Stomach (tissue), 9 donors: Measurements from ENCODE around the gene TSPAN11. TPM values are rescaled to one million over a fixed set of nuclear protein-coding genes. Genes with fewer than 3 reads are reported as not detected.
A peak's percentile ranks its signal among the peaks of the same experiment; 100 is the strongest.

Experiments
- DNase-seq, 2 donors: peaks; one replicate each; pipeline versions ENCODE4 v3.0.0 to v3.0.0-alpha.2; 2013 to 2019
- H3K27ac ChIP-seq, 5 donors: fragments of 200-600 bp in 4 of 5; sonication (generic) in 4 of 5; one replicate each; pipeline ENCODE4 v1.5.1; 2013 to 2019; ENCODE audit warnings: mild to moderate bottlenecking in 1 of 5, moderate library complexity in 1 of 5
- H3K27me3 ChIP-seq, 3 donors: fragments of 200-600 bp; sonication (generic); one replicate each; pipeline ENCODE4 v1.5.1; 2017 to 2019; ENCODE audit warnings: mixed run types in 1 of 3
- H3K36me3 ChIP-seq, 4 donors: fragments of 200-600 bp; sonication (generic); 1 replicate in 3 of 4; 2 replicates in 1 of 4; pipeline ENCODE4 v1.5.1; 2016 to 2019
- H3K4me1 ChIP-seq, 4 donors: fragments of 200-600 bp; sonication (generic); one replicate each; pipeline ENCODE4 v1.5.1; 2016 to 2019
- H3K4me3 ChIP-seq, 4 donors: fragments of 200-600 bp; sonication (generic) in 3 of 4; one replicate each; pipeline ENCODE4 v1.5.1; 2016 to 2019; ENCODE audit warnings: mild to moderate bottlenecking in 1 of 4
- H3K9me3 ChIP-seq, 4 donors: fragments of 200-600 bp; sonication (generic); one replicate each; pipeline ENCODE4 v1.5.1; 2016 to 2019
- CTCF ChIP-seq, 7 experiments: fragments of 450-650 bp in 4 of 7; fragments of 200-600 bp in 3 of 7; sonication (generic) in 3 of 7; IDR thresholded peaks; one replicate each; pipeline ENCODE4 v1.5.1; 2016 to 2019; ENCODE audit warnings: antibody characterized with exemption in 7 of 7, control low read depth in 2 of 7, mild to moderate bottlenecking in 1 of 7
- EP300 ChIP-seq: sonication (generic); formaldehyde crosslinking; IDR thresholded peaks from one replicate; pipeline ENCODE4 v1.6.1; 2017; ENCODE audit warnings: antibody characterized with exemption
- POLR2A ChIP-seq, 4 donors: fragments of 450-650 bp; IDR thresholded peaks; one replicate each; pipeline ENCODE4 v1.6.1; 2016; ENCODE audit warnings: antibody characterized with exemption in 4 of 4, control low read depth in 2 of 4, mild to moderate bottlenecking in 1 of 4, moderate library complexity in 1 of 4
- POLR2AphosphoS5 ChIP-seq, 3 donors: sonication (generic); formaldehyde crosslinking; IDR thresholded peaks; one replicate each; pipeline ENCODE4 v1.6.1; 2016; ENCODE audit warnings: antibody characterized with exemption in 3 of 3
- WGBS, 5 donors: extraction: QIAGEN DNeasy Blood & Tissue Kit in 3 of 5; methylation state at CpG; one replicate each; pipeline versions ENCODE4 v1.1.5 to v1.1.7; 2013 to 2018; 5-methylcytosine and 5-hydroxymethylcytosine counted together
- intact Hi-C: fragments of 100-400 bp; cut with DNase I; formaldehyde crosslinking; loops from one replicate; pipeline ENCODE4 v1.15.1; 2023; ENCODE audit warnings: low total_unique reads
- polyA plus RNA-seq, 3 donors: library from polyadenylated mRNA; stranded (reverse); fragments of 200-250 nt; gene quantifications; one replicate each; pipeline ENCODE4 v1.2.3, GENCODE V29; 2013
- total RNA-seq, 5 donors: library from RNA; depleted of rRNA; stranded (reverse); fragments of >200 nt; gene quantifications; one replicate each; pipeline versions ENCODE4 v1.1.0 to v1.2.3, GENCODE V29; 2014 to 2016
- donor health status: healthy with polysubstance abuse.
- donor health status: Bipolar disorder and iron deficiency.
- donor health status: healthy.

TSPAN11 gene
- total and polyA plus RNA-seq, 8 donors, result under 0.01 to 5.5 (median 1.3) TPM

DNA sequence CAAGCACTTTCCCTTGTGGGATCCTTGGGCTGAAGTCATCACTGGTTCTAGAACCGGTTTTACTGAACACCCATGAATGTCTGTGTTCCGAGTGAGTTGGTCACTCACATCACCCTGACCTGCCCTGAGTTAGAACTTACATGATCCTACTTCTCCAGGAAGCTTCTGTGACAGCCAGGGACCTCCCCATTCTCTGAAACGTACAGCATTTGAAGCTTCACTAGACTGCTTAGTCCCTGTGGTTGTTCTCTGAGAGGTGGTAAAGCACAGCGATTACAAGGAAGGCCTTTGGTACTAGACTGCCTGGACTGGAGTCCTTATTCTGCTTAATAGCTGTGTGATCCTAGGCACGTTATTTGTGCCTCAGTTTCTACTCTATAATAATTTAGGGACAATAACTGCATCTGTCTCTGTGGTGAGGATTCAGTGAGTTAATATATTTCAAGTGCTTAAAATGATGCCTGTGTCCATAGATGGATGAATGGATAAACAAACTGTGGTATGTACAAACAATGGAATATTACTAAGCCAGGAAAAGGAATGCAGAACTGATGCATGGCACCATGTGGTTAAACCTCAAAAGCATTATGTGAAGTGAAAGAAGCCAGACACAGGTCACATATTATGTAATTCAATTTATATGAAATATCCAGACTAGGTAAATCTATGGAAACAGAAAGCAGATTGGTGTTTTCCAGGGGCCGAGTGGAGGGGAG is 92.4 kb downstream of the TSPAN11 start:
- Histone ChIP-seq H3K4me1 (no peaks in the 10 kb centered on the region), H3K27ac (no peak overlapping the region), H3K27me3 (no peaks in the 10 kb centered on the region), H3K9me3 (no peaks in the 10 kb centered on the region), H3K4me3 (no peak overlapping the region), H3K36me3 (no peaks in the 10 kb centered on the region)
- intact Hi-C loops, result no loop called here
- no peak for TF ChIP-seq POLR2AphosphoS5 (IDR thresholded peaks at IDR 0.05)
- TF ChIP-seq CTCF (IDR thresholded peaks at IDR 0.05), result no peak
- TF ChIP-seq EP300, result no peak
- TF ChIP-seq POLR2A (IDR thresholded peaks at IDR 0.05), result no peak
- no peak for DNase-seq
- WGBS, 5 donors, result 86 to 92% (median 90%) methylated on average over 6 of the region's 6 CpGs

DNA sequence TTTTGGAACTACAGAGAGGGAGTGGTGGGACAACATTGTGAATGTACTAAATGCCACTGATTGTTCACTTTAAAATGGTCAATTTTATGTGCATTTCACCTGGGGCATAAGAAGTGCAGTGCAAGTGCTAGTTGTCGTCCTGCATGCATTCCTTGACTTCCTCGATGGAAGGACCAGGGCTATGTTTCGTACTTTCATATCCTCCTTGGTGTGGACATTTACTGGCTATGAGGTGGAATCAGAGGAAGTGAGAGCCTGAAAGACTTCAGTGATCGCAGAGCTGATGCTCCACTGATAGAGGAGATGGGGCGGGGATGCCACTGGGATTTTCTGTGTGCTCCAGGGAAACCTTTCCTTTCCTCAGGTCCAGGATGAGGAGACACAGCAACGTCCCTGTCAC is 93.0 kb downstream of the TSPAN11 start:
- intact Hi-C loops, result no loop called here

DNA sequence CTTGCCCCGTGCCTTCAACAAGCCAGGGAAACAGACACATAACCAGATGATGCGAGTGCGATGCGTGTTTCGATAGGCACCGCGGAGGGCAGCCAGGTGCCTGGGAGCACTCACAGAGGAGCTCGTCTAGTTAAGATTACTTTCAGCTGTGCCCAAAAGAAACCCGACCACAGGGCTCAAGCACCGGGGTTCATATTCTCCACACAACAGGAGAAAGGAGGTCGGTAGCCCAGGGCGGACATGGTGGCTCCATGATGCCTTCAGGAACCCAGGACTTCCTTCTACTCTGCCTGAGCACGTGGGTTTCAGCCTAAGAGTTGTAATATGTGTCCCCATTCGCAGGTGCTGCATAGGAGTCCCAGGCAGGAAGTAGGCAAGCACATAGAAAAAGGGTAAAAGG is 93.4 kb downstream of the TSPAN11 start:
- H3K4me3 ChIP-seq, result no peak overlapping the region
- no peaks in the 10 kb centered on the region for H3K27me3 ChIP-seq
- 83 to 90% (median 86%) methylated on average over 12 to 14 of the region's 14 CpGs for WGBS, 5 donors
- H3K27ac ChIP-seq, result no peak overlapping the region
- no peaks in the 10 kb centered on the region for H3K9me3 ChIP-seq
- intact Hi-C loops, result no loop called here
- no peaks in the 10 kb centered on the region for H3K4me1 ChIP-seq
- peak in 1 of 2 donors; percentile 19 for DNase-seq
- no peak for TF ChIP-seq EP300
- TF ChIP-seq CTCF (IDR thresholded peaks at IDR 0.05), result no peak
- no peak for TF ChIP-seq POLR2A (IDR thresholded peaks at IDR 0.05)
- no peak for TF ChIP-seq POLR2AphosphoS5 (IDR thresholded peaks at IDR 0.05)
- H3K36me3 ChIP-seq, result no peaks in the 10 kb centered on the region

More for the DNA sequence above, 93.0 kb downstream of the TSPAN11 start:
- Histone ChIP-seq H3K4me1 (no peaks in the 10 kb centered on the region), H3K27me3 (no peaks in the 10 kb centered on the region), H3K4me3 (no peak overlapping the region), H3K27ac (no peak overlapping the region), H3K36me3 (no peaks in the 10 kb centered on the region), H3K9me3 (no peaks in the 10 kb centered on the region)
- no peak for TF ChIP-seq POLR2A (IDR thresholded peaks at IDR 0.05)
- TF ChIP-seq CTCF (IDR thresholded peaks at IDR 0.05), result no peak
- no peak for TF ChIP-seq EP300
- TF ChIP-seq POLR2AphosphoS5 (IDR thresholded peaks at IDR 0.05), result no peak
- 85 to 94% (median 91%) methylated on average over 6 of the region's 6 CpGs for WGBS, 5 donors
- no peak for DNase-seq

GRCh38 chr12:31020385-31021166 is 94.0 kb downstream of the TSPAN11 start:
- H3K4me3 ChIP-seq, result no peak overlapping the region
- DNase-seq, result peak in 1 of 2 donors; percentile 18
- H3K4me1 ChIP-seq, result no peaks in the 10 kb centered on the region
- TF ChIP-seq POLR2A (IDR thresholded peaks at IDR 0.05) (no peak), POLR2AphosphoS5 (IDR thresholded peaks at IDR 0.05) (no peak), CTCF (IDR thresholded peaks at IDR 0.05) (no peak)
- no peaks in the 10 kb centered on the region for H3K9me3 ChIP-seq
- 78 to 84% (median 81%) methylated on average over 11 of the region's 11 CpGs for WGBS, 5 donors
- intact Hi-C loops, result no loop called here
- no peak overlapping the region for H3K27ac ChIP-seq
- no peaks in the 10 kb centered on the region for H3K27me3 ChIP-seq
- H3K36me3 ChIP-seq, result no peaks in the 10 kb centered on the region
